ENCODE results near the gene ZNF506.
"Not testable (repeated sequence)": the region's sequence is repeated elsewhere in the genome, so short reads cannot be mapped to it uniquely, and the experiment has no call there.

The ZNF506 gene

DNA sequence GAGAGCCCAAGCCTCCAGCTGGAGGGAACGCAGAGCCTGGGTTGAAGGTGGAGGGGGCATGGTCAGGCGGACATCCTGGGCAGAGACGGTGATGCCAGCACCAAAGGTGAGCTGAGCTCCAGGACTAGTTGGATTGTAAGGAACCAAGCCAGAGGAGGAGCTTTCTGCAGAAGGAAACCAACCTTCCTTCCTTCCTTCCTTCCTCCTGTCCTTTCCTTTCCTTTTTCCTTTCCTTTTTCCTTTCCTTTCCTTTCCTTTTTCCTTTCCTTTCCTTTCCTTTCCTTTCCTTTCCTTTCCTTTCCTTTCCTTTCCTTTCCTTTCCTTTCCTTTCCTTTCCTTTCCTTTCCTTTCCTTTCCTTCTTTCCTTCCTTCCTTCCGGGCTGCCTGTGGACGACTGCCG, 77.6 kb downstream of the ZNF506 start:
- DNase-seq: not testable (repeated sequence)

DNA sequence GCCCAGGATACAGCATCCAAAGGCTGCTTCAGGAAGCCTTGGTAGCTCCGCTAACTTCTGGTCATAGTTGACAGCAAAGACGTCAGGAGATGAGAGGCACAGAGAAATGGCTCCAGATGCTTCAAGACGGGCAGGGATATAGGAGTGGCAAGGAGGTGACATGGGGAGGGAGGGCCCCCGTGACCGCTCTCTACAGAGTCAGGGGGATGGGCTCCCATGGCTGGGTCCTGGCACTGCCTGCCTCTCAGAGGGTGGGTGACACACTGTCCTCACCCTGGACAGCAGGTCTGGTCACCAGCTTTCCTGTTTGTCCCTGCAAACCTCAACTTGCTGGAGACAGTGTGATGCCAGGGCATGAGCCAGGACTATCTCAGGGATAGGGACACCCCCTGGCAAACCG, 78.4 kb downstream of the ZNF506 start:
- DNase-seq: no peak

DNA sequence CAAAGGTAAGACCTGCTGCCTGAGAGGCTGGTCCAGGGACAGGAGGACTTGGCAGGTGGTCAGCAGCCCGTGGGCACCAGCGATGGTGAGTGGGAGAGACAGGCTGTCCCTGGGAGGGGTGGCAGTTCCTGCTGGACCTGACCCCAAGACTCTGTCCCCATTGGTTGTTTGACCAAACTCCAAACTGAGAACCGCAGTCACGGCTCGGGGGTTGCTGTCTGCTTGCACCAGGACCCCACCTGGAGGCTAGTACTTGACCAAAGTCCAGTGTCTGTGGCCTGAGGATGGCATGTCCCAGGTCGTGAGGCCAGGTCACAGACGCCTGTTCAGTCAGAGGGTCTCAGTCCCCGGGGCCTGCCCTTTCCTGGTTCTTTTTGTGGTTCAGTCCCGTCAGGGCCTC, 78.8 kb downstream of the ZNF506 start:
- DNase-seq: no peak

All from NCI-H510A (cell line).